Measurements from ENCODE around the gene SERBP1.
"Not testable (repeated sequence)": the region's sequence is repeated elsewhere in the genome, so short reads cannot be mapped to it uniquely, and the experiment has no call there.

Gene SERBP1

DNA sequence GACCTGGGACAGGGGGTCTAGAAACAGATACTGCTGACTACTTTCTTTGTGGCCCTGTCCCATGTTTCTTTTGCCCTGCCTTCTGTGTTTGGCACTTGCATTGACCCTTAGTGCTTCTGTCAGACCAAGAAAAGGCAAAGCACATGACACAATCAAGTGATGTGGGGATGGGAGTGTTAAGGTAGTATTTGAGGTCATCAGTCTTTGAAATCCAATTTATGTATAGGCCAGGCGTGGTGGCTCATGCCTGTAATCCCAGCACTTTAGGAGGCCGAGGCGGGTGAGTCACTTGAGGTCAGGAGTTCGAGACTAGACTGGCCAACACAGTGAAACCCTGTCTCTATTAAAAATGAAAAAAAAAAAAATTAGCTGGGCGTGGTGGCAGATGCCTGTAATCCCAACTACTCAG is 26.0 kb downstream of the SERBP1 start:
- H3K9me3 ChIP-seq (ENCODE audit: control insufficient read depth, insufficient read depth, low read length) = no peaks in the 10 kb centered on the region
- no peaks in the 10 kb centered on the region for H3K4me1 ChIP-seq (ENCODE audit: control insufficient read depth, low read length)
- H3K36me3 ChIP-seq (ENCODE audit: control insufficient read depth, low read length) = peaks cover 18% of the 10 kb centered on the region
- no peak overlapping the region for H3K27ac ChIP-seq (ENCODE audit: low read depth, low read length)
- H4K20me1 ChIP-seq (ENCODE audit: control insufficient read depth, insufficient read depth, low read depth, low read length) = peaks cover 3% of the 10 kb centered on the region; the same call in 1 of the 2 replicates
- no peak overlapping the region for H3K4me2 ChIP-seq (ENCODE audit: low read length)
- no peaks in the 10 kb centered on the region for H3K79me2 ChIP-seq (ENCODE audit: control insufficient read depth, low read length)
- H3K27me3 ChIP-seq (ENCODE audit: control insufficient read depth, low read length) = no peaks in the 10 kb centered on the region
- no peaks in the 10 kb centered on the region for H3K9me2 ChIP-seq (replicated peaks; ENCODE audit: control insufficient read depth, low read length)
- peaks cover 59% of the 10 kb centered on the region for H3F3A ChIP-seq (ENCODE audit: control insufficient read depth, insufficient read depth)
- TF ChIP-seq, protein P1, sequence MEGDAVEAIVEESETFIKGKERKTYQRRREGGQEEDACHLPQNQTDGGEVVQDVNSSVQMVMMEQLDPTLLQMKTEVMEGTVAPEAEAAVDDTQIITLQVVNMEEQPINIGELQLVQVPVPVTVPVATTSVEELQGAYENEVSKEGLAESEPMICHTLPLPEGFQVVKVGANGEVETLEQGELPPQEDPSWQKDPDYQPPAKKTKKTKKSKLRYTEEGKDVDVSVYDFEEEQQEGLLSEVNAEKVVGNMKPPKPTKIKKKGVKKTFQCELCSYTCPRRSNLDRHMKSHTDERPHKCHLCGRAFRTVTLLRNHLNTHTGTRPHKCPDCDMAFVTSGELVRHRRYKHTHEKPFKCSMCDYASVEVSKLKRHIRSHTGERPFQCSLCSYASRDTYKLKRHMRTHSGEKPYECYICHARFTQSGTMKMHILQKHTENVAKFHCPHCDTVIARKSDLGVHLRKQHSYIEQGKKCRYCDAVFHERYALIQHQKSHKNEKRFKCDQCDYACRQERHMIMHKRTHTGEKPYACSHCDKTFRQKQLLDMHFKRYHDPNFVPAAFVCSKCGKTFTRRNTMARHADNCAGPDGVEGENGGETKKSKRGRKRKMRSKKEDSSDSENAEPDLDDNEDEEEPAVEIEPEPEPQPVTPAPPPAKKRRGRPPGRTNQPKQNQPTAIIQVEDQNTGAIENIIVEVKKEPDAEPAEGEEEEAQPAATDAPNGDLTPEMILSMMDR (IDR thresholded peaks at IDR 0.05; ENCODE audit: low read depth, low read length, poor library complexity, severe bottlenecking) = no peak
- TF ChIP-seq EZH2phosphoT487 (IDR thresholded peaks at IDR 0.05; ENCODE audit: borderline replicate concordance, low read length) = no peak
- no peak overlapping the region for H3K4me3 ChIP-seq (ENCODE audit: low read length)

DNA sequence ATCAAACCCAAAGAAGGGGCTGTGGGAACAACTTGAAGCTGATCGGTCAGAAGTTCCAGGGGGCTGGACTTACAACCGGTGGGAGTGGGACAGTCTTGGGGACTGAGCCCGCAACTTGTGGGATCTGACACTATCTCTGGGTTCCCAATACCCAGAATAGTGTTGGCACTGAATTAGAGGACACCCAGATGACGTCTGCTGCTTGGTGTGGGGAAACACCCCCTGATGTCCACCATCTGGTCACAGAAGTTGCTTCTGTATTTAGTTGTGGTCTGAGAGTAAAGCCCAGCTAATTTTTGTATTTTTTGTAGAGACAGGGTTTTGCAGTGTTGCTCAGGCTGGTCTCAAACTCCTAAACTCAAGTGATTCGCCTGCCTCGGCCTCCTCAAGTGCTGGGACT is 28.8 kb downstream of the SERBP1 start:
- Histone ChIP-seq H3F3A (ENCODE audit: control insufficient read depth, insufficient read depth) (peaks cover 38% of the 10 kb centered on the region), H3K27me3 (ENCODE audit: control insufficient read depth, low read length) (no peaks in the 10 kb centered on the region), H4K20me1 (ENCODE audit: control insufficient read depth, insufficient read depth, low read depth, low read length) (0 out of 2 replicates have a peak, but pooled peaks cover 2% of the 10 kb centered on the region), H3K27ac (ENCODE audit: low read depth, low read length) (no peak overlapping the region), H3K79me2 (ENCODE audit: control insufficient read depth, low read length) (no peaks in the 10 kb centered on the region), H3K9me2 (replicated peaks; ENCODE audit: control insufficient read depth, low read length) (no peaks in the 10 kb centered on the region), H3K4me1 (ENCODE audit: control insufficient read depth, low read length) (no peaks in the 10 kb centered on the region), H3K36me3 (ENCODE audit: control insufficient read depth, low read length) (0 out of 2 replicates have a peak, but pooled peaks cover 6% of the 10 kb centered on the region), H3K9me3 (ENCODE audit: control insufficient read depth, insufficient read depth, low read length) (no peaks in the 10 kb centered on the region), H3K4me3 (ENCODE audit: low read length) (no peak overlapping the region), H3K4me2 (ENCODE audit: low read length) (no peak overlapping the region)
- no peak for TF ChIP-seq EZH2phosphoT487 (IDR thresholded peaks at IDR 0.05; ENCODE audit: borderline replicate concordance, low read length)
- TF ChIP-seq, protein P1 (IDR thresholded peaks at IDR 0.05; ENCODE audit: low read depth, low read length, poor library complexity, severe bottlenecking) = no peak

DNA sequence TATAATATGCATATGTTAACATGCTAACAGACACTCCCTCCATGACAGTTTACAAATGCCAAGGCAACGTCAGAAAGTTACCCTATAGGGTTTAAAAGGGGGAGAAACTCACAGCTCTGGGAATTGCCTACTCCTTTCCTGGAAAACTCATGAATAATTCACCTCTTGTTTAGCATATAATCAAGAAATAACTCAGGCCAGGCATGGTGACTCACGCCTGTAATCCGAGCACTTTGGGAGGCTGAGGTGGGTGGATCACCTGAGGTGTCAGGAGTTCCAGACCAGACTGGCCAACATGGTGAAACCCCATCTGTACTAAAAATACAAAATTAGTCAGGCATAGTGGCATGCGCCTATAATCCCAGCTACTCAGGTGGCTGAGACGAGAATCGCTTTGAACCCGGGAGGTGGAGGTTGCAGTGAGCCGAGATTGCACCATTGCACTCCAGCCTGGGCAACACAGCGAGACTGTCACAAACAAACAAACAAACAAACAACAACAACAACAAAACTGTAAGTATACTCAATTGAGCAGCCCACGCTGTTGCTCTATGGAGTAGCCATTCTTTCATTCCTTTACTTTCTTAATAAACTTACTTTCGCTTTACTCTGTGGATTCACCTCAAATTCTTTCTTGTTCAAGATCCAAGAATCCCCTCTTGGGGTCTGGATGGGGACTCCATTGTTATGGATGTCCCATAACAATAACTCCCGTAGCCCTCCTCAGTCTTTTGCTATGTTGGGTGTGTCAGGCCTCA is 30.0 kb downstream of the SERBP1 start:
- not testable (repeated sequence) for H3K27me3 ChIP-seq (ENCODE audit: control insufficient read depth, low read length); H3K4me2 ChIP-seq (ENCODE audit: low read length); H3K4me1 ChIP-seq (ENCODE audit: control insufficient read depth, low read length)

DNA sequence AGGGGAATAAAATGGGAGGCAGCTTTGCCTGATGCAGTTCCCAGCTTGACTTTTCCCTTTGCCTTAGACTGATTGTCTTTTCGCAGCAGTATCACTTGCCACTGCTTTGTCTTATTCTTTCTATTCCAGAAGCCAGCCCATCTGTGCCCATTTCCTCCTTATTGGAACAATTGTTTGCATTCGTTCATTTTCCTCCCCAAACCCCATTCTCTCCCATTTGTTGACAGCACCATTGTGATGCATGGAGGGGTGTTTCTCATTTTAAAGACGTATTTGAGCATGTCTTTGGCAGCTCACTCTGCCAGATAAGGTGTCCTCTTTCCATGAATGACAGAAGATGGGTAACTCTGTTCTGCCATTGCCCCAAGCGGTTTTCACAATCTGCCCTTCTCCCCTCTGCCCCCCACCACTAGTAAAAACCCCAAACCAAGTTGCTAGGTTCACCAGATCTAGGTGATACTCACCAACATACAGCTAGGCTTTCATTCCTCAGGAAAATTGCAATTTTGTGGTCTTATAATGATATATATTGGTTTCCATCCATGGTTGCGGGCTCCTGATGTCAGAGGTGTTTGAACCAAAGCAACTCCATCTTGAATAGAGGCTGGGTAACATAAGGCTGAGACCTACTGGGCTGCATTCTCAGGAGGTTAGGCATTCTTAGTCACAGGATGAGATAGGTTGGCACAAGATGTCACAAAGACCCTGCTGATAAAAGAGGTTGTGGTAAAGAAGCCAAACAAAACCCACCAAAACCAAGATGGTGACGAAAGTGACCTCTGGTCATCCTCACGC is 30.8 kb downstream of the SERBP1 start:
- Histone ChIP-seq H3K9me2 (replicated peaks; ENCODE audit: control insufficient read depth, low read length) (no peaks in the 10 kb centered on the region), H3K9me3 (ENCODE audit: control insufficient read depth, insufficient read depth, low read length) (no peaks in the 10 kb centered on the region), H3K79me2 (ENCODE audit: control insufficient read depth, low read length) (no peaks in the 10 kb centered on the region), H3K27ac (ENCODE audit: low read depth, low read length) (no peak overlapping the region), H3K27me3 (ENCODE audit: control insufficient read depth, low read length) (no peaks in the 10 kb centered on the region), H4K20me1 (ENCODE audit: control insufficient read depth, insufficient read depth, low read depth, low read length) (no peaks in the 10 kb centered on the region), H3K36me3 (ENCODE audit: control insufficient read depth, low read length) (no peaks in the 10 kb centered on the region), H3K4me3 (ENCODE audit: low read length) (no peak overlapping the region), H3F3A (ENCODE audit: control insufficient read depth, insufficient read depth) (peaks cover 17% of the 10 kb centered on the region), H3K4me1 (ENCODE audit: control insufficient read depth, low read length) (no peaks in the 10 kb centered on the region), H3K4me2 (ENCODE audit: low read length) (no peak overlapping the region)
- TF ChIP-seq EZH2phosphoT487 (IDR thresholded peaks at IDR 0.05; ENCODE audit: borderline replicate concordance, low read length) = no peak
- TF ChIP-seq, protein P1 (IDR thresholded peaks at IDR 0.05; ENCODE audit: low read depth, low read length, poor library complexity, severe bottlenecking) = no peak

More for the DNA sequence above, 30.0 kb downstream of the SERBP1 start:
- H3K27ac ChIP-seq (ENCODE audit: low read depth, low read length); H3K36me3 ChIP-seq (ENCODE audit: control insufficient read depth, low read length); H3K79me2 ChIP-seq (ENCODE audit: control insufficient read depth, low read length); H3K9me2 ChIP-seq (replicated peaks; ENCODE audit: control insufficient read depth, low read length); H3K4me3 ChIP-seq (ENCODE audit: low read length); H4K20me1 ChIP-seq (ENCODE audit: control insufficient read depth, insufficient read depth, low read depth, low read length); H3K9me3 ChIP-seq (ENCODE audit: control insufficient read depth, insufficient read depth, low read length): not testable (repeated sequence)
- peaks cover 25% of the 10 kb centered on the region for H3F3A ChIP-seq (ENCODE audit: control insufficient read depth, insufficient read depth)
